ENCODE data around the gene DHX30. TPM values are rescaled to one million over a fixed set of nuclear protein-coding genes. Genes with fewer than 3 reads are reported as not detected.

Gene DHX30
- total and polyA plus RNA-seq, 9 of the 15 experiments (the other 6 are each of a cell fraction or from before 2014, with no cell fraction given) = 12.3 to 158 (median 79.0) TPM

GRCh38 chr3:47761046-47761445 lies 41.9 kb upstream of the DHX30 start:
- ChIA-PET POLR2A (interaction anchor here (0.7 to 4.4 kb wide), 6 partner anchors 9 to 27 kb away, joined by 3 to 34 read pairs (median 5); no protein-coding TSS in a partner anchor), CTCF (ENCODE audit: low intra/inter-chr PET ratio) (no interaction called here)
- BruUV-seq (replicated peaks) = no TSS peak
- in situ Hi-C loops (cut with MboI) = no loop called here
- Histone ChIP-seq H3K27ac (ENCODE audit: extremely low read depth, low read depth, low read length) (peak overlapping the region; percentile 65; the same call in 2 of the 3 replicates), H3K9me3 (replicated peaks; ENCODE audit: control insufficient read depth, insufficient read depth, low read depth, low read length) (no peaks in the 10 kb centered on the region), H3K4me3 (no peak overlapping the region), H3K4me2 (ENCODE audit: insufficient read depth, low read length) (no peak overlapping the region), H3K27me3 (ENCODE audit: control insufficient read depth in 2 of 2, insufficient read depth in 2 of 2, low read length in 2 of 2) (no peaks in the 10 kb centered on the region), H3K4me1 (replicated peaks in 1 of 2; ENCODE audit: control insufficient read depth in 2 of 2, insufficient read depth in 2 of 2, low read length in 2 of 2) (peaks cover 17% of the 10 kb centered on the region in 2 experiments; a peak in 4 of 5 replicates), H2AFZ (ENCODE audit: low read depth, low read length) (no peak overlapping the region), H3K36me3 (ENCODE audit: control insufficient read depth, insufficient read depth, low read length) (peaks cover 77% of the 10 kb centered on the region), H3K79me2 (ENCODE audit: control insufficient read depth, insufficient read depth, low read length) (peaks cover 89% of the 10 kb centered on the region), H3K9ac (ENCODE audit: insufficient read depth in 1 of 2, low read depth in 2 of 2, low read length in 2 of 2) (no peak overlapping the region), H3K9me1 (ENCODE audit: control insufficient read depth, insufficient read depth, low read length) (no peaks in the 10 kb centered on the region), H4K20me1 (replicated peaks; ENCODE audit: control insufficient read depth, insufficient read depth, low read length) (no peaks in the 10 kb centered on the region; the same call in 1 of the 2 replicates)
- TF ChIP-seq, protein P1, sequence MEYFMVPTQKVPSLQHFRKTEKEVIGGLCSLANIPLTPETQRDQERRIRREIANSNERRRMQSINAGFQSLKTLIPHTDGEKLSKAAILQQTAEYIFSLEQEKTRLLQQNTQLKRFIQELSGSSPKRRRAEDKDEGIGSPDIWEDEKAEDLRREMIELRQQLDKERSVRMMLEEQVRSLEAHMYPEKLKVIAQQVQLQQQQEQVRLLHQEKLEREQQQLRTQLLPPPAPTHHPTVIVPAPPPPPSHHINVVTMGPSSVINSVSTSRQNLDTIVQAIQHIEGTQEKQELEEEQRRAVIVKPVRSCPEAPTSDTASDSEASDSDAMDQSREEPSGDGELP (CRISPR knock-in tag; IDR thresholded peaks at IDR 0.05; ENCODE audit: borderline replicate concordance) = no peak
- TF ChIP-seq FOXM1 (IDR thresholded peaks at IDR 0.05; ENCODE audit: low read depth) (no peak), FOXM1 (CRISPR knock-in tag; IDR thresholded peaks at IDR 0.05; ENCODE audit: low read depth) (no peak), SUPT5H (IDR thresholded peaks at IDR 0.05) (peak; percentile 4; the same call in 1 of the 2 replicates), LARP7 (IDR thresholded peaks at IDR 0.05) (0 out of 2 replicates have a peak, but pooled peaks have one; percentile 15)
- intact Hi-C loops (cut with micrococcal nuclease) = no loop called here
- DNase-seq (ENCODE audit: extremely low read depth in 1 of 4, low spot score in 3 of 4) (no peak), FAIRE-seq (no peak), ATAC-seq (no peak)
- 93% methylated on average over 4 of the region's 4 CpGs for whole genome bisulfite sequencing (ENCODE audit: insufficient coverage, low coverage, missing lambda C conversion rate)

DNA sequence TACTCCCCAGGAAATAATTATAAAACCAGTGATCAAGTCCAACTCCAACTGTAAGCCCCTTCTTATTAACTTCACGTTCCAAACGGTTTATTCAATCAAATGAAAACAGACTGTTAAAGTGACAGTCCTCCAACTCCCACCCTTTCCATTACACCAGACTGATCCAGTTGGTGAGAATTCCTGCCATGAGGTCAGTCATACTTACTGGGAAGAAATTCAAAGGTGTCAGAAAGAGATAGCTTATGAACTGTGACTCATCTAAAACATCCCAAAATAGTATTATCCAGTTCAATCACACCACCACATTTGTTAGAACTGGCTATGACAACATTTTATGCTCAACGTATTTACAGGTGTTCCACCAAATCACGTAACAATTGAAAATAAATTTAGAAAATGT lies 40.7 kb upstream of the DHX30 start:
- H3K9me3 ChIP-seq (replicated peaks; ENCODE audit: control insufficient read depth, insufficient read depth, low read depth, low read length) = no peaks in the 10 kb centered on the region
- peak overlapping the region; percentile 54 for H3K4me2 ChIP-seq (ENCODE audit: insufficient read depth, low read length)
- POLR2A ChIA-PET = interaction anchor here (0.6 to 4.4 kb wide), 3 partner anchors 11 to 19 kb away, joined by 3 to 34 read pairs (median 7); no protein-coding TSS in a partner anchor
- 11% methylated on average over 4 of the region's 4 CpGs for WGBS (ENCODE audit: insufficient coverage, low coverage, missing lambda C conversion rate)
- H4K20me1 ChIP-seq (replicated peaks; ENCODE audit: control insufficient read depth, insufficient read depth, low read length) = no peaks in the 10 kb centered on the region; the same call in 1 of the 2 replicates
- H3K4me3 ChIP-seq = no peak overlapping the region
- in situ Hi-C loops (cut with MboI) (no loop called here), intact Hi-C loops (cut with micrococcal nuclease) (no loop called here)
- peaks cover 78% of the 10 kb centered on the region for H3K36me3 ChIP-seq (ENCODE audit: control insufficient read depth, insufficient read depth, low read length)
- FAIRE-seq = peak; percentile 67
- peaks cover 17% of the 10 kb centered on the region in 2 experiments; a peak in 4 of 5 replicates for H3K4me1 ChIP-seq (replicated peaks in 1 of 2; ENCODE audit: control insufficient read depth in 2 of 2, insufficient read depth in 2 of 2, low read length in 2 of 2)
- H3K27ac ChIP-seq (ENCODE audit: extremely low read depth, low read depth, low read length) = peak overlapping the region; percentile 65
- ATAC-seq = peak; percentile 79
- no peaks in the 10 kb centered on the region for H3K9me1 ChIP-seq (ENCODE audit: control insufficient read depth, insufficient read depth, low read length)
- peaks cover 85% of the 10 kb centered on the region for H3K79me2 ChIP-seq (ENCODE audit: control insufficient read depth, insufficient read depth, low read length)
- no peak overlapping the region for H2AFZ ChIP-seq (ENCODE audit: low read depth, low read length)
- CTCF ChIA-PET (ENCODE audit: low intra/inter-chr PET ratio) = no interaction called here
- H3K9ac ChIP-seq (ENCODE audit: insufficient read depth in 1 of 2, low read depth in 2 of 2, low read length in 2 of 2) = peak overlapping the region in 1 of 2 experiments; percentile 32; a peak in 2 of 4 replicates
- BruUV-seq (replicated peaks) = no TSS peak
- DNase-seq (ENCODE audit: extremely low read depth in 1 of 4, low spot score in 3 of 4) = peak; percentile 64 to 78 (median 70)
- no peaks in the 10 kb centered on the region for H3K27me3 ChIP-seq (ENCODE audit: control insufficient read depth in 2 of 2, insufficient read depth in 2 of 2, low read length in 2 of 2)
- TF ChIP-seq SRSF1 (IDR thresholded peaks at IDR 0.05; ENCODE audit: low read depth, low read length) (no peak), LCOR (CRISPR knock-in tag; IDR thresholded peaks at IDR 0.05) (peak; percentile 91), HDAC3 (IDR thresholded peaks at IDR 0.05; ENCODE audit: borderline replicate concordance, partially characterized antibody) (no peak), ZNF146 (CRISPR knock-in tag; IDR thresholded peaks at IDR 0.05; ENCODE audit: unreplicated experiment) (no peak), CREBBP (IDR thresholded peaks at IDR 0.05; ENCODE audit: low read depth, low read length) (no peak), EP400 (IDR thresholded peaks at IDR 0.05) (peak; percentile 77), MAFF (IDR thresholded peaks at IDR 0.05; ENCODE audit: low read length) (peak; percentile 65; the same call in 1 of the 2 replicates), ZNF584 (CRISPR knock-in tag; IDR thresholded peaks at IDR 0.05; ENCODE audit: low read depth) (0 out of 2 replicates have a peak, but pooled peaks have one; percentile 69), SMARCA4 (IDR thresholded peaks at IDR 0.05) (peak; percentile 97), EHMT2 (IDR thresholded peaks at IDR 0.05) (peak; percentile 91; the same call in 1 of the 2 replicates)
- TF ChIP-seq, protein P2, sequence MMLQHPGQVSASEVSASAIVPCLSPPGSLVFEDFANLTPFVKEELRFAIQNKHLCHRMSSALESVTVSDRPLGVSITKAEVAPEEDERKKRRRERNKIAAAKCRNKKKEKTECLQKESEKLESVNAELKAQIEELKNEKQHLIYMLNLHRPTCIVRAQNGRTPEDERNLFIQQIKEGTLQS (IDR thresholded peaks at IDR 0.05) = peak; percentile 97
- TF ChIP-seq, protein P2 (CRISPR knock-in tag; conservative IDR thresholded peaks at IDR 0.05) = peak; percentile 89
